PC-3 (cell line): ENCODE measurements around the gene C1QTNF5. TPM values are rescaled to one million over a fixed set of nuclear protein-coding genes. Genes with fewer than 3 reads are reported as not detected.

Experiments used
- ATAC-seq: fragments of 200-7000 bp; cut with Tn5 transposase; 2 replicates; pipeline ENCODE4 v1.9.1; 2020; ENCODE audit warnings: mild to moderate bottlenecking, moderate library complexity
- BruUV-seq: library from RNA; stranded (reverse); fragments of 400-500 nt; replicated peaks from 2 replicates; lab custom pipeline; 2021; lab: Mats Ljungman, UMichigan
- CTCF ChIA-PET: fragments of 300-600 bp; sonication (Branson Sonifier 250); formaldehyde crosslinking; loops from one replicate; lab custom pipeline; 2022; ENCODE audit warnings: antibody characterized with exemption; lab: Charles Lee
- POLR2A ChIA-PET: fragments of 300-600 bp; sonication (Branson Sonifier 250); formaldehyde crosslinking; loops from one replicate; lab custom pipeline; 2022; ENCODE audit warnings: antibody characterized with exemption; ENCODE audit not compliant: unreplicated experiment; lab: Charles Lee
- DNase-seq: peaks from one replicate; pipeline ENCODE4 v3.0.0-alpha.2; 2015
- H2AFZ ChIP-seq: fragments of 300-600 bp; sonication (generic); 2 replicates; pipeline ENCODE4 v1.6.0; 2016; ENCODE audit warnings: antibody characterized with exemption, low read length
- H3F3A ChIP-seq: fragments of 300-600 bp; sonication (generic); one replicate; pipeline ENCODE4 v1.6.0; 2017; ENCODE audit warnings: antibody characterized with exemption, low read length, control low read depth, mild to moderate bottlenecking; ENCODE audit not compliant: unreplicated experiment
- H3K27ac ChIP-seq: fragments of 300-600 bp; sonication (generic); 2 replicates; pipeline ENCODE4 v1.5.1; 2016; ENCODE audit warnings: mild to moderate bottlenecking, low read length
- H3K27me3 ChIP-seq: fragments of 300-600 bp; sonication (generic); 2 replicates; pipeline ENCODE4 v1.6.1; 2016; ENCODE audit warnings: low read length, mixed read lengths
- H3K36me3 ChIP-seq: fragments of 300-600 bp; sonication (generic); 2 replicates; pipeline ENCODE4 v1.6.1; 2016; ENCODE audit warnings: low read depth, mixed run types, low read length, mixed read lengths
- H3K4me1 ChIP-seq: fragments of 300-600 bp; sonication (generic); 2 replicates; pipeline ENCODE4 v1.5.1; 2016; ENCODE audit warnings: low read length; ENCODE audit not compliant: insufficient read depth
- H3K4me2 ChIP-seq: fragments of 300-600 bp; sonication (generic); 2 replicates; pipeline ENCODE4 v1.6.0; 2016; ENCODE audit warnings: low read length
- H3K4me3 ChIP-seq: fragments of 300-600 bp; sonication (generic); 2 replicates; pipeline ENCODE4 v1.5.1; 2016; ENCODE audit warnings: mild to moderate bottlenecking, low read length, mixed read lengths
- H3K79me2 ChIP-seq: fragments of 300-600 bp; sonication (generic); 2 replicates; pipeline ENCODE4 v1.6.1; 2017; ENCODE audit warnings: low read length, mixed read lengths
- H3K9ac ChIP-seq: fragments of 300-600 bp; sonication (generic); 2 replicates; pipeline ENCODE4 v1.6.0; 2016; ENCODE audit warnings: mild to moderate bottlenecking, low read length
- H3K9me2 ChIP-seq: fragments of 300-600 bp; sonication (generic); replicated peaks from 2 replicates; pipeline ENCODE4 v1.6.1; 2016; ENCODE audit warnings: mixed run types, low read length, mixed read lengths
- H3K9me3 ChIP-seq: fragments of 300-600 bp; sonication (generic); 2 replicates; pipeline ENCODE4 v1.6.1; 2016; ENCODE audit warnings: low read length, mixed read lengths
- H4K20me1 ChIP-seq: fragments of 300-600 bp; sonication (generic); 2 replicates; pipeline ENCODE4 v1.6.1; 2016; ENCODE audit warnings: low read length, mixed read lengths
- CTCF ChIP-seq: fragments of 300-600 bp; sonication (generic); conservative IDR thresholded peaks from 2 replicates; pipeline ENCODE4 v1.5.1; 2017; ENCODE audit warnings: antibody characterized with exemption, low read depth, mild to moderate bottlenecking, low read length
- EZH2 ChIP-seq: fragments of 300-600 bp; sonication (generic); IDR thresholded peaks from one replicate; pipeline ENCODE4 v1.6.1; 2017; ENCODE audit warnings: antibody characterized with exemption, mild to moderate bottlenecking, low read length; ENCODE audit not compliant: unreplicated experiment
- EZH2phosphoT487 ChIP-seq: fragments of 300-600 bp; sonication (generic); IDR thresholded peaks from 2 replicates; pipeline ENCODE4 v1.6.1; 2018; ENCODE audit warnings: mild to moderate bottlenecking, antibody characterized with exemption, low read length, borderline replicate concordance
- intact Hi-C: fragments of 100-400 bp; cut with micrococcal nuclease; formaldehyde crosslinking; loops from 2 replicates; pipeline ENCODE4 v1.9.0; 2023
- total RNA-seq: library from RNA; depleted of rRNA; stranded (reverse); fragments of >200 nt; gene quantifications from 2 replicates; pipeline ENCODE4 v1.2.3, GENCODE V29; 2014

C1QTNF5 gene
- total RNA-seq, 1 experiment from 2014 or later, result 2.0 TPM

- H3K9me2 ChIP-seq, result no peaks in the 10 kb centered on the region
- H3K27ac ChIP-seq, result no peak overlapping the region
- DNase-seq (no peak), ATAC-seq (no peak)
- no peaks in the 10 kb centered on the region for H3F3A ChIP-seq
- TF ChIP-seq EZH2phosphoT487 (no peak), CTCF (no peak), EZH2 (no peak)
- ChIA-PET POLR2A (no interaction called here), CTCF (no interaction called here)
- H4K20me1 ChIP-seq, result no peaks in the 10 kb centered on the region
- H3K9me3 ChIP-seq, result no peaks in the 10 kb centered on the region
- no TSS peak for BruUV-seq
- no peaks in the 10 kb centered on the region for H3K27me3 ChIP-seq
- intact Hi-C loops, result no loop called here
- H3K36me3 ChIP-seq, result no peaks in the 10 kb centered on the region
- peaks cover 25% of the 10 kb centered on the region for H3K4me1 ChIP-seq
- H3K9ac ChIP-seq, result no peak overlapping the region
- H2AFZ ChIP-seq, result no peak overlapping the region
- H3K4me2 ChIP-seq, result no peak overlapping the region
- no peaks in the 10 kb centered on the region for H3K79me2 ChIP-seq
- H3K4me3 ChIP-seq, result no peak overlapping the region
These were observed 26.3 kb upstream of the C1QTNF5 start for GRCh38 chr11:119366690-119367620.

DNA sequence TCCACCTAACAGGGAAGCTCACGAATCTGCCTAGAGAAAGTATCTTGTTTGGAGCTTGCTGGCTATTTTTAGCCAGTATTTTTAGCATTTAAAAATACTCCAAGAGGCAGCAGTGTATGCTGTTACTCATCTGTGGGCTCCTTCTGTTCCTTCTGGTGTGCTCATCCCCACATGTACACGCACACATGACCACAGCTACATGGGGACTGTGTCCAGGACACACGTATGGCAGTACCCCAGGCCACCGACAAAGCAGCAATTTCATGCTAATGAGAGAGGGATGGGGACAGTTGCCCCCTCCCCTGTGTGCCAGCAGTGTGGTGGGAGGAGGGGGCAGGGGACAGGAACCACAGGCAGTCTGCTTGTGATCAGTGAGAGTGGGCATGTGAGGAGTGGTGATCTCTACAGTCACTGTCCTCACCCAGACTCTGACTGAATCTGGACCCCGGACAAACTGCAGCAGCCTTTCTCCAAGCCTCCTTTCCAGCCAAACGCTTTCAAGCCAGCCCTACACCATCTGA is 24.4 kb upstream of the C1QTNF5 start:
- Histone ChIP-seq H4K20me1 (no peaks in the 10 kb centered on the region), H2AFZ (no peak overlapping the region), H3K79me2 (no peaks in the 10 kb centered on the region)

More for the DNA sequence above, 24.4 kb upstream of the C1QTNF5 start:
- TF ChIP-seq EZH2phosphoT487 (no peak), CTCF (no peak), EZH2 (no peak)
- H3F3A ChIP-seq, result peaks cover 5% of the 10 kb centered on the region
- ChIA-PET CTCF (interaction anchor here (1.0 kb wide), 1 partner anchor 25 kb away, joined by 5 read pairs; no protein-coding TSS in a partner anchor), POLR2A (no interaction called here)
- no peaks in the 10 kb centered on the region for H3K9me2 ChIP-seq
- no TSS peak for BruUV-seq
- no peak for ATAC-seq
- H3K4me1 ChIP-seq, result peaks cover 43% of the 10 kb centered on the region
- H3K27ac ChIP-seq, result no peak overlapping the region
- no peak overlapping the region for H3K4me3 ChIP-seq
- intact Hi-C loops, result no loop called here
- H3K27me3 ChIP-seq, result no peaks in the 10 kb centered on the region
- H3K36me3 ChIP-seq, result no peaks in the 10 kb centered on the region
- H3K9ac ChIP-seq, result no peak overlapping the region
- no peaks in the 10 kb centered on the region for H3K9me3 ChIP-seq
- DNase-seq, result no peak
- no peak overlapping the region for H3K4me2 ChIP-seq
